ENCODE measurements around the gene CDC42BPA.

Gene CDC42BPA

GRCh38 chr1:227058321-227058751, 260.0 kb downstream of the CDC42BPA start:
- Histone ChIP-seq H3K36me3 (ENCODE audit: control insufficient read depth, insufficient read depth, low read length) (0 out of 2 replicates have a peak, but pooled peaks cover 3% of the 10 kb centered on the region), H3K4me3 (ENCODE audit: low read depth, low read length) (no peak overlapping the region), H3K9ac (ENCODE audit: low read depth, low read length) (no peak overlapping the region), H3K9me3 (ENCODE audit: control insufficient read depth, insufficient read depth, low read length) (no peaks in the 10 kb centered on the region), H3K4me1 (ENCODE audit: control insufficient read depth, insufficient read depth, low read length) (no peaks in the 10 kb centered on the region), H3K27me3 (ENCODE audit: control insufficient read depth, insufficient read depth, low read length) (no peaks in the 10 kb centered on the region), H3K27ac (ENCODE audit: low read depth, low read length) (no peak overlapping the region)

- Histone ChIP-seq H3K36me3 (ENCODE audit: control insufficient read depth, insufficient read depth, low read length) (0 out of 2 replicates have a peak, but pooled peaks cover 11% of the 10 kb centered on the region), H3K9me3 (ENCODE audit: control insufficient read depth, insufficient read depth, low read length) (no peaks in the 10 kb centered on the region), H3K4me3 (ENCODE audit: low read depth, low read length) (no peak overlapping the region), H3K27ac (ENCODE audit: low read depth, low read length) (no peak overlapping the region), H3K4me1 (ENCODE audit: control insufficient read depth, insufficient read depth, low read length) (no peaks in the 10 kb centered on the region), H3K9ac (ENCODE audit: low read depth, low read length) (no peak overlapping the region), H3K27me3 (ENCODE audit: control insufficient read depth, insufficient read depth, low read length) (no peaks in the 10 kb centered on the region)
These were observed 269.0 kb downstream of the CDC42BPA start for GRCh38 chr1:227049253-227049652.

- no peak overlapping the region for H3K27ac ChIP-seq (ENCODE audit: low read depth, low read length)
- H3K27me3 ChIP-seq (ENCODE audit: control insufficient read depth, insufficient read depth, low read length): no peaks in the 10 kb centered on the region
- H3K4me3 ChIP-seq (ENCODE audit: low read depth, low read length): no peak overlapping the region
- H3K36me3 ChIP-seq (ENCODE audit: control insufficient read depth, insufficient read depth, low read length): peaks cover 16% of the 10 kb centered on the region
- no peaks in the 10 kb centered on the region for H3K9me3 ChIP-seq (ENCODE audit: control insufficient read depth, insufficient read depth, low read length)
- no peaks in the 10 kb centered on the region for H3K4me1 ChIP-seq (ENCODE audit: control insufficient read depth, insufficient read depth, low read length)
- H3K9ac ChIP-seq (ENCODE audit: low read depth, low read length): no peak overlapping the region
These were observed 274.5 kb downstream of the CDC42BPA start for GRCh38 chr1:227043755-227044154.

GRCh38 chr1:227042292-227042691, 276.0 kb downstream of the CDC42BPA start:
- no peak overlapping the region for H3K9ac ChIP-seq (ENCODE audit: low read depth, low read length)
- no peak overlapping the region for H3K27ac ChIP-seq (ENCODE audit: low read depth, low read length)
- no peaks in the 10 kb centered on the region for H3K4me1 ChIP-seq (ENCODE audit: control insufficient read depth, insufficient read depth, low read length)
- H3K36me3 ChIP-seq (ENCODE audit: control insufficient read depth, insufficient read depth, low read length): peaks cover 20% of the 10 kb centered on the region
- H3K27me3 ChIP-seq (ENCODE audit: control insufficient read depth, insufficient read depth, low read length): no peaks in the 10 kb centered on the region
- H3K4me3 ChIP-seq (ENCODE audit: low read depth, low read length): no peak overlapping the region
- H3K9me3 ChIP-seq (ENCODE audit: control insufficient read depth, insufficient read depth, low read length): no peaks in the 10 kb centered on the region

- Histone ChIP-seq H3K9ac (ENCODE audit: low read depth, low read length) (no peak overlapping the region), H3K4me3 (ENCODE audit: low read depth, low read length) (no peak overlapping the region)
These were observed 279.9 kb downstream of the CDC42BPA start for GRCh38 chr1:227038401-227038800.

GRCh38 chr1:227037121-227037520, 281.2 kb downstream of the CDC42BPA start:
- Histone ChIP-seq H3K9me3 (ENCODE audit: control insufficient read depth, insufficient read depth, low read length) (no peaks in the 10 kb centered on the region), H3K27ac (ENCODE audit: low read depth, low read length) (no peak overlapping the region), H3K36me3 (ENCODE audit: control insufficient read depth, insufficient read depth, low read length) (peaks cover 39% of the 10 kb centered on the region), H3K4me1 (ENCODE audit: control insufficient read depth, insufficient read depth, low read length) (no peaks in the 10 kb centered on the region), H3K27me3 (ENCODE audit: control insufficient read depth, insufficient read depth, low read length) (no peaks in the 10 kb centered on the region), H3K9ac (ENCODE audit: low read depth, low read length) (no peak overlapping the region), H3K4me3 (ENCODE audit: low read depth, low read length) (no peak overlapping the region)

More at GRCh38 chr1:227038401-227038800, 279.9 kb downstream of the CDC42BPA start:
- peaks cover 31% of the 10 kb centered on the region for H3K36me3 ChIP-seq (ENCODE audit: control insufficient read depth, insufficient read depth, low read length)
- H3K27ac ChIP-seq (ENCODE audit: low read depth, low read length): no peak overlapping the region
- H3K27me3 ChIP-seq (ENCODE audit: control insufficient read depth, insufficient read depth, low read length): no peaks in the 10 kb centered on the region
- no peaks in the 10 kb centered on the region for H3K9me3 ChIP-seq (ENCODE audit: control insufficient read depth, insufficient read depth, low read length)
- no peaks in the 10 kb centered on the region for H3K4me1 ChIP-seq (ENCODE audit: control insufficient read depth, insufficient read depth, low read length)

- no peaks in the 10 kb centered on the region for H3K9me3 ChIP-seq (ENCODE audit: control insufficient read depth, insufficient read depth, low read length)
- peaks cover 52% of the 10 kb centered on the region for H3K36me3 ChIP-seq (ENCODE audit: control insufficient read depth, insufficient read depth, low read length)
- no peak overlapping the region for H3K4me3 ChIP-seq (ENCODE audit: low read depth, low read length)
- H3K27me3 ChIP-seq (ENCODE audit: control insufficient read depth, insufficient read depth, low read length): no peaks in the 10 kb centered on the region
- H3K4me1 ChIP-seq (ENCODE audit: control insufficient read depth, insufficient read depth, low read length): no peaks in the 10 kb centered on the region
- H3K27ac ChIP-seq (ENCODE audit: low read depth, low read length): no peak overlapping the region
- H3K9ac ChIP-seq (ENCODE audit: low read depth, low read length): no peak overlapping the region
These were observed 283.0 kb downstream of the CDC42BPA start for GRCh38 chr1:227035316-227035715.

GRCh38 chr1:227033880-227034279, 284.4 kb downstream of the CDC42BPA start:
- H3K36me3 ChIP-seq (ENCODE audit: control insufficient read depth, insufficient read depth, low read length): peaks cover 54% of the 10 kb centered on the region
- no peak overlapping the region for H3K4me3 ChIP-seq (ENCODE audit: low read depth, low read length)
- no peaks in the 10 kb centered on the region for H3K9me3 ChIP-seq (ENCODE audit: control insufficient read depth, insufficient read depth, low read length)
- no peak overlapping the region for H3K27ac ChIP-seq (ENCODE audit: low read depth, low read length)
- no peaks in the 10 kb centered on the region for H3K4me1 ChIP-seq (ENCODE audit: control insufficient read depth, insufficient read depth, low read length)
- H3K27me3 ChIP-seq (ENCODE audit: control insufficient read depth, insufficient read depth, low read length): no peaks in the 10 kb centered on the region
- H3K9ac ChIP-seq (ENCODE audit: low read depth, low read length): no peak overlapping the region

GRCh38 chr1:227032396-227032795, 285.9 kb downstream of the CDC42BPA start:
- Histone ChIP-seq H3K4me3 (ENCODE audit: low read depth, low read length) (no peak overlapping the region), H3K27ac (ENCODE audit: low read depth, low read length) (no peak overlapping the region), H3K9me3 (ENCODE audit: control insufficient read depth, insufficient read depth, low read length) (no peaks in the 10 kb centered on the region), H3K4me1 (ENCODE audit: control insufficient read depth, insufficient read depth, low read length) (no peaks in the 10 kb centered on the region), H3K9ac (ENCODE audit: low read depth, low read length) (no peak overlapping the region), H3K27me3 (ENCODE audit: control insufficient read depth, insufficient read depth, low read length) (no peaks in the 10 kb centered on the region), H3K36me3 (ENCODE audit: control insufficient read depth, insufficient read depth, low read length) (peaks cover 58% of the 10 kb centered on the region)

- no peak overlapping the region for H3K4me3 ChIP-seq (ENCODE audit: low read depth, low read length)
- H3K9ac ChIP-seq (ENCODE audit: low read depth, low read length): no peak overlapping the region
- H3K36me3 ChIP-seq (ENCODE audit: control insufficient read depth, insufficient read depth, low read length): peaks cover 52% of the 10 kb centered on the region
- H3K27ac ChIP-seq (ENCODE audit: low read depth, low read length): no peak overlapping the region
- H3K4me1 ChIP-seq (ENCODE audit: control insufficient read depth, insufficient read depth, low read length): no peaks in the 10 kb centered on the region
- H3K27me3 ChIP-seq (ENCODE audit: control insufficient read depth, insufficient read depth, low read length): no peaks in the 10 kb centered on the region
- no peaks in the 10 kb centered on the region for H3K9me3 ChIP-seq (ENCODE audit: control insufficient read depth, insufficient read depth, low read length)
These were observed 301.3 kb downstream of the CDC42BPA start for GRCh38 chr1:227016990-227017389.

- Histone ChIP-seq H3K4me1 (ENCODE audit: control insufficient read depth, insufficient read depth, low read length) (no peaks in the 10 kb centered on the region), H3K4me3 (ENCODE audit: low read depth, low read length) (no peak overlapping the region), H3K27me3 (ENCODE audit: control insufficient read depth, insufficient read depth, low read length) (no peaks in the 10 kb centered on the region), H3K36me3 (ENCODE audit: control insufficient read depth, insufficient read depth, low read length) (peaks cover 15% of the 10 kb centered on the region), H3K9me3 (ENCODE audit: control insufficient read depth, insufficient read depth, low read length) (no peaks in the 10 kb centered on the region), H3K9ac (ENCODE audit: low read depth, low read length) (no peak overlapping the region), H3K27ac (ENCODE audit: low read depth, low read length) (no peak overlapping the region)
These were observed 307.6 kb downstream of the CDC42BPA start for GRCh38 chr1:227010645-227011044.

GRCh38 chr1:227009937-227010336, 308.4 kb downstream of the CDC42BPA start:
- Histone ChIP-seq H3K4me3 (ENCODE audit: low read depth, low read length) (no peak overlapping the region), H3K27ac (ENCODE audit: low read depth, low read length) (no peak overlapping the region), H3K4me1 (ENCODE audit: control insufficient read depth, insufficient read depth, low read length) (no peaks in the 10 kb centered on the region), H3K9ac (ENCODE audit: low read depth, low read length) (no peak overlapping the region), H3K36me3 (ENCODE audit: control insufficient read depth, insufficient read depth, low read length) (peaks cover 13% of the 10 kb centered on the region), H3K27me3 (ENCODE audit: control insufficient read depth, insufficient read depth, low read length) (no peaks in the 10 kb centered on the region), H3K9me3 (ENCODE audit: control insufficient read depth, insufficient read depth, low read length) (no peaks in the 10 kb centered on the region)

Measured in HUES48 (cell line).